Measurements from ENCODE around the gene TTYH1.
A peak's percentile ranks its signal among the peaks of the same experiment; 100 is the strongest.

Gene TTYH1

GRCh38 chr19:54424660-54425381 lies 9.6 kb downstream of the TTYH1 start:
- DNase-seq: no peak

- DNase-seq: no peak
Measured at GRCh38 chr19:54425382-54425723, 10.1 kb downstream of the TTYH1 start.

GRCh38 chr19:54426291-54426931 lies 11.1 kb downstream of the TTYH1 start:
- DNase-seq: no peak

GRCh38 chr19:54427586-54427985 lies 12.3 kb downstream of the TTYH1 start:
- no peak for DNase-seq

GRCh38 chr19:54428323-54429175 lies 13.3 kb downstream of the TTYH1 start:
- no peak for DNase-seq

GRCh38 chr19:54429176-54429495 lies 13.9 kb downstream of the TTYH1 start:
- DNase-seq: no peak

- no peak for DNase-seq
Measured at GRCh38 chr19:54429545-54430227, 14.4 kb downstream of the TTYH1 start.

- peak; percentile 34 to 54 for DNase-seq
Measured at GRCh38 chr19:54430306-54431254, 15.3 kb downstream of the TTYH1 start.

- DNase-seq: no peak
Measured at GRCh38 chr19:54431255-54431838, 16.1 kb downstream of the TTYH1 start.

- DNase-seq: no peak
Measured at GRCh38 chr19:54432144-54432738, 17.0 kb downstream of the TTYH1 start.

- DNase-seq: no peak
Measured at GRCh38 chr19:54433697-54434096, 18.4 kb downstream of the TTYH1 start.

- DNase-seq: no peak
Measured at GRCh38 chr19:54434112-54434872, 19.0 kb downstream of the TTYH1 start.

GRCh38 chr19:54434873-54435214 lies 19.6 kb downstream of the TTYH1 start:
- no peak for DNase-seq

GRCh38 chr19:54435551-54436016 lies 20.3 kb downstream of the TTYH1 start:
- no peak for DNase-seq

- DNase-seq: no peak
Measured at GRCh38 chr19:54436031-54436523, 20.8 kb downstream of the TTYH1 start.

- DNase-seq: no peak
Measured at GRCh38 chr19:54436628-54437252, 21.5 kb downstream of the TTYH1 start.

GRCh38 chr19:54439174-54439851 lies 24.0 kb downstream of the TTYH1 start:
- DNase-seq: peak in 1 of 2 experiments; percentile 30

GRCh38 chr19:54440641-54441040 lies 25.4 kb downstream of the TTYH1 start:
- no peak for DNase-seq

- no peak for DNase-seq
Measured at GRCh38 chr19:54444737-54445136, 29.5 kb downstream of the TTYH1 start.
